Activated naive CD4-positive, alpha-beta T cell treated with anti-CD3 and anti-CD28 coated beads for 36 hours (primary cell): ENCODE results near the gene ULK4. TPM values are rescaled to one million over a fixed set of nuclear protein-coding genes. Genes with fewer than 3 reads are reported as not detected.
A peak's percentile ranks its signal among the peaks of the same experiment; 100 is the strongest.
"Not testable (repeated sequence)": the region's sequence is repeated elsewhere in the genome, so short reads cannot be mapped to it uniquely, and the experiment has no call there.

Source experiments
- CTCF ChIA-PET: fragments of 350-600 bp; sonication (Branson Sonifier 250); formaldehyde crosslinking; loops from one replicate; lab custom pipeline; 2021; ENCODE audit warnings: antibody characterized with exemption; lab: Charles Lee
- DNase-seq: peaks from one replicate; pipeline ENCODE4 v3.0.0-alpha.2; 2020
- H3K27ac Mint-ChIP-seq: one replicate; pipeline ENCODE4 v1.8.0; 2021; ENCODE audit warnings: mild to moderate bottlenecking, mixed read lengths
- H3K27me3 Mint-ChIP-seq: one replicate; pipeline ENCODE4 v1.8.0; 2021; ENCODE audit warnings: low read depth, mixed read lengths
- H3K36me3 Mint-ChIP-seq: one replicate; pipeline ENCODE4 v1.8.0; 2021; ENCODE audit warnings: low read depth, mixed read lengths
- H3K4me1 Mint-ChIP-seq: one replicate; pipeline ENCODE4 v1.8.0; 2021; ENCODE audit warnings: low read depth, mixed read lengths
- H3K4me3 Mint-ChIP-seq: one replicate; pipeline ENCODE4 v1.8.0; 2021; ENCODE audit warnings: mild to moderate bottlenecking, moderate library complexity, mixed read lengths
- H3K9me3 Mint-ChIP-seq: one replicate; pipeline ENCODE4 v1.8.0; 2021; ENCODE audit warnings: mixed read lengths
- intact Hi-C: fragments of 100-400 bp; cut with micrococcal nuclease; formaldehyde crosslinking; loops from one replicate; pipeline ENCODE4 v1.15.1; 2023
- total RNA-seq, 2 experiments: library from RNA; stranded (reverse); gene quantifications; one replicate each; pipeline ENCODE4 v1.2.3, GENCODE V29; 2021

ULK4 gene
- total RNA-seq, 2 experiments from 2014 or later: 8.5 to 9.1 TPM

- H3K36me3 Mint-ChIP-seq: no peaks in the 10 kb centered on the region
- peaks cover 5% of the 10 kb centered on the region for H3K4me1 Mint-ChIP-seq
- CTCF ChIA-PET: no interaction called here
- DNase-seq: no peak
- intact Hi-C loops: no loop called here
- no peaks in the 10 kb centered on the region for H3K9me3 Mint-ChIP-seq
- H3K27me3 Mint-ChIP-seq: no peaks in the 10 kb centered on the region
- no peak overlapping the region for H3K27ac Mint-ChIP-seq
- no peak overlapping the region for H3K4me3 Mint-ChIP-seq
Measured at GRCh38 chr3:41716471-41716870, 245.4 kb downstream of the ULK4 start.

DNA sequence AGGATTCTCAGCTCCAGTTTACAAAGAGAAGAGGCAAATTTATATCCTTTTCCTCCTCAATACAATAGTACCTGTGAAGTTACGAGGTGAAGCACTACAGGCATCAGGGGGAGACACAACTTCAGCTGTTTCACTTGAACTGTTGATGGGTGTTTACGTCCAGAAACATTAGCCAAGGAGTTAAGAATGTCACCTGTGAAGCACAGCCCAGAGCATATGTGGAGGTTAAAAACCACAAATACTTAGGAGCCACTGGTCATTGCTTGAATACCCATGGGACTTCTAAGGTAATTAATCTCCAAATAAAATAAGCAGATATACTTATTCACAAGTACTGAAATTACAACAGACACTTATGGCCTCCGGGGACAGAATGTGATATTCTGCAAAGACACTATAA lies 246.5 kb downstream of the ULK4 start:
- H3K36me3 Mint-ChIP-seq: peaks cover 4% of the 10 kb centered on the region
- DNase-seq: no peak
- H3K9me3 Mint-ChIP-seq: no peaks in the 10 kb centered on the region
- H3K4me1 Mint-ChIP-seq: peaks cover 5% of the 10 kb centered on the region
- intact Hi-C loops: no loop called here
- H3K4me3 Mint-ChIP-seq: no peak overlapping the region
- no peaks in the 10 kb centered on the region for H3K27me3 Mint-ChIP-seq
- CTCF ChIA-PET: no interaction called here
- no peak overlapping the region for H3K27ac Mint-ChIP-seq

- H3K36me3 Mint-ChIP-seq: peaks cover 4% of the 10 kb centered on the region
- CTCF ChIA-PET: no interaction called here
- H3K27me3 Mint-ChIP-seq: no peaks in the 10 kb centered on the region
Measured at GRCh38 chr3:41711651-41712050, 250.3 kb downstream of the ULK4 start.

GRCh38 chr3:41710646-41711388 lies 251.1 kb downstream of the ULK4 start:
- Mint-ChIP-seq H3K27me3 (no peaks in the 10 kb centered on the region), H3K27ac (no peak overlapping the region), H3K36me3 (peaks cover 6% of the 10 kb centered on the region), H3K9me3 (no peaks in the 10 kb centered on the region), H3K4me1 (peaks cover 5% of the 10 kb centered on the region), H3K4me3 (no peak overlapping the region)
- intact Hi-C loops: no loop called here
- DNase-seq: no peak
- CTCF ChIA-PET: interaction anchor here (0.7 kb wide), 1 partner anchor 388 kb away, joined by 6 read pairs; no protein-coding TSS in a partner anchor

More at GRCh38 chr3:41711651-41712050, 250.3 kb downstream of the ULK4 start:
- intact Hi-C loops: no loop called here
- Mint-ChIP-seq H3K4me1 (peaks cover 5% of the 10 kb centered on the region), H3K4me3 (no peak overlapping the region), H3K9me3 (no peaks in the 10 kb centered on the region), H3K27ac (no peak overlapping the region)
- DNase-seq: no peak

DNA sequence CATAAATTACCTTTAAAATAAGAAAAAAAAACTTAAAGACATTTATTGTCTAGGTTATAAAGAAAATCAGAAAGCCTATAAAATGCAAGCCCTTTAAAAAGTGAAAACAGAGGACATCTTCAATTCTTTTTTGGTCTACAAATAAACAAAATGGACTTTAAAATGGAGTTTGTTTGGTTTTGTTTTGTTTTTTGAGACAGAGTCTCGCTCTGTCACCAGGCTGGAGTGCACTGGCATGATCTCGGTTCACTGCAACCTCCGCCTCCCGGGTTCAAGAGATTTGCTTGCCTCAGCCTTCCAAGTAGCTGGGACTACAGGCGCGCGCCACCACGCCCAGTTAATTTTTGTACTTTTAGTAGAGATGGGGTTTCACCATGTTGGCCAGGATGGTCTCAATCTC lies 252.7 kb downstream of the ULK4 start:
- DNase-seq, H3K9me3 Mint-ChIP-seq, H3K4me1 Mint-ChIP-seq, H3K4me3 Mint-ChIP-seq, intact Hi-C loops, H3K27me3 Mint-ChIP-seq, H3K27ac Mint-ChIP-seq, H3K36me3 Mint-ChIP-seq: not testable (repeated sequence)
- CTCF ChIA-PET: interaction anchor here (0.7 kb wide), 1 partner anchor 1019 kb away, joined by 3 read pairs; no protein-coding TSS in a partner anchor

GRCh38 chr3:41708176-41708575 lies 253.7 kb downstream of the ULK4 start:
- intact Hi-C loops: no loop called here
- no peaks in the 10 kb centered on the region for H3K4me1 Mint-ChIP-seq
- no peak overlapping the region for H3K27ac Mint-ChIP-seq

GRCh38 chr3:41705893-41706292 lies 256.0 kb downstream of the ULK4 start:
- CTCF ChIA-PET: no interaction called here
- DNase-seq: no peak
- H3K4me3 Mint-ChIP-seq: no peak overlapping the region
- H3K36me3 Mint-ChIP-seq: peaks cover 6% of the 10 kb centered on the region
- no peaks in the 10 kb centered on the region for H3K27me3 Mint-ChIP-seq
- H3K9me3 Mint-ChIP-seq: no peaks in the 10 kb centered on the region
- H3K4me1 Mint-ChIP-seq: no peaks in the 10 kb centered on the region
- intact Hi-C loops: no loop called here
- H3K27ac Mint-ChIP-seq: no peak overlapping the region

More at GRCh38 chr3:41708176-41708575, 253.7 kb downstream of the ULK4 start:
- Mint-ChIP-seq H3K27me3 (no peaks in the 10 kb centered on the region), H3K4me3 (no peak overlapping the region), H3K36me3 (peaks cover 6% of the 10 kb centered on the region), H3K9me3 (no peaks in the 10 kb centered on the region)
- no peak for DNase-seq
- CTCF ChIA-PET: no interaction called here

- Mint-ChIP-seq H3K27ac (no peak overlapping the region), H3K27me3 (no peaks in the 10 kb centered on the region), H3K9me3 (no peaks in the 10 kb centered on the region), H3K4me1 (no peaks in the 10 kb centered on the region), H3K36me3 (peaks cover 3% of the 10 kb centered on the region), H3K4me3 (no peak overlapping the region)
- CTCF ChIA-PET: no interaction called here
- intact Hi-C loops: no loop called here
- no peak for DNase-seq
Measured at GRCh38 chr3:41701191-41701698, 260.7 kb downstream of the ULK4 start.

DNA sequence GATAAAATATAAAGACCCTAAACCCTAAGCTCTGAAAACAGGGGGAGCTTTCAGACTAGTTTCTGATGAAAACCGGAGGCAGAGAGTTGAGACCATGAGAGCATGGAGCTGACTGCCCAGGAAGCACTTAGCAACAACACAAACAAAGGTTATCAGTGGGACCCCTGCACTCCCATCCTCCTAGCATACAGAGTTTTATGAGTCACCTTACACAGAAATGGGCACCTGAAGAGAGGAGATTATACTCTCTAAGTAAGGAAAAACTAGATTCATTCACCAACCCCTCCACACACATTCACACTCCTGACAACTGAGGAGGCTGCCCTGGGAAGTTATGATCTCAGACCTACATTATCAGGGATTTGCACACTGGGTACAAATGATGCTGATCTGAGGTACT lies 261.7 kb downstream of the ULK4 start:
- Mint-ChIP-seq H3K27me3 (no peaks in the 10 kb centered on the region), H3K27ac (no peak overlapping the region), H3K4me3 (no peak overlapping the region), H3K9me3 (no peaks in the 10 kb centered on the region), H3K4me1 (no peaks in the 10 kb centered on the region), H3K36me3 (peaks cover 3% of the 10 kb centered on the region)
- intact Hi-C loops: no loop called here
- CTCF ChIA-PET: no interaction called here
- DNase-seq: no peak

DNA sequence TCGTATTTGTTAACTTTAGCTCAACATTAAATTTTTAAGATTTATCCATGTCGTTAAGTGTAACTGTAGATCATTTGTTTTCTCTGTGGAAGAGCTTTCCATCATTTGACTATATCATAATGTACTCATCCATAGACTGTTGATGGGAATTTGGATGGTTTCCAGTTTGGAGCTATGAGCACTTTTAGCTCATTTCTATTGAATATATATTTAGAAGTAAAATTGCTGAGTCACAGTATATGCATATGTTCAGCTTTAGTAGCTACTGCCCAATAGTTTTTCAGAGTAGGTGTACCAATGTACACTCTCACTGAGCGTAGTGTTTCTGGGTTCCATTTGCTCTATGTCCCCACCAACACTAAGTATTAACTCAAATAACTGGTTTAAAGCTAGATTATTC lies 263.0 kb downstream of the ULK4 start:
- no peaks in the 10 kb centered on the region for H3K4me1 Mint-ChIP-seq
- intact Hi-C loops: no loop called here
- H3K36me3 Mint-ChIP-seq: peaks cover 8% of the 10 kb centered on the region
- H3K9me3 Mint-ChIP-seq: no peaks in the 10 kb centered on the region
- no peak for DNase-seq
- no peak overlapping the region for H3K4me3 Mint-ChIP-seq
- no peaks in the 10 kb centered on the region for H3K27me3 Mint-ChIP-seq
- H3K27ac Mint-ChIP-seq: no peak overlapping the region
- CTCF ChIA-PET: no interaction called here

GRCh38 chr3:41697702-41698101 lies 264.2 kb downstream of the ULK4 start:
- Mint-ChIP-seq H3K27me3 (no peaks in the 10 kb centered on the region), H3K36me3 (peaks cover 8% of the 10 kb centered on the region), H3K4me3 (no peak overlapping the region), H3K4me1 (no peaks in the 10 kb centered on the region), H3K9me3 (no peaks in the 10 kb centered on the region), H3K27ac (no peak overlapping the region)
- intact Hi-C loops: no loop called here
- DNase-seq: no peak
- CTCF ChIA-PET: no interaction called here

DNA sequence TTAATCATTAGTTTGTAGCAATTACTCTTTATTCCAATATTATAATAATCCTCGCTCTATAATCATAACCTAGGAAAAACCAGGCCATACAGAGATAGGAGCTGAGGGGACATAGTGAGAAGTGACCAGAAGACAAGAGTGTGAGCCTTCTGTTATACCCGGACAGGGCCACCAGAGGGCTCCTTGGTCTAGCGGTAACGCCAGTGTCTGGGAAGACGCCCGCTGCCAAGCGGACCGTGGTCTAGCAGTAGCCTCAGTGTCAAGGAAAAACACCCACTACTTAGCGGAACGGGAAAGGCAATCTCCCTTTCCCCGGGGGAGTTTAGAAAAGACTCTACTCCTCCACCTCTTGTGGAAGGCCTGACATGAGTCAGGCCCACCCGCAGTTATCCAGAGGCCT lies 266.1 kb downstream of the ULK4 start:
- H3K4me1 Mint-ChIP-seq, H3K27ac Mint-ChIP-seq, H3K9me3 Mint-ChIP-seq, H3K36me3 Mint-ChIP-seq, H3K27me3 Mint-ChIP-seq, H3K4me3 Mint-ChIP-seq, intact Hi-C loops: not testable (repeated sequence)
- CTCF ChIA-PET: interaction anchor here (0.6 to 1.3 kb wide), 2 partner anchors 186 to 354 kb away, joined by 3 to 4 read pairs; no protein-coding TSS in a partner anchor
- peak; percentile 7 for DNase-seq

GRCh38 chr3:41693799-41694198 lies 268.1 kb downstream of the ULK4 start:
- Mint-ChIP-seq H3K4me1 (peaks cover 3% of the 10 kb centered on the region), H3K36me3 (peaks cover 7% of the 10 kb centered on the region), H3K4me3 (no peak overlapping the region), H3K27me3 (no peaks in the 10 kb centered on the region), H3K27ac (no peak overlapping the region), H3K9me3 (peaks cover 1% of the 10 kb centered on the region)
- no peak for DNase-seq
- intact Hi-C loops: no loop called here
- CTCF ChIA-PET: no interaction called here
